ENCODE results near the gene DNTT. TPM values are rescaled to one million over a fixed set of nuclear protein-coding genes. Genes with fewer than 3 reads are reported as not detected.
A peak's percentile ranks its signal among the peaks of the same experiment; 100 is the strongest.

DNTT gene
- total RNA-seq, 1 donor from 2014 or later, result not detected

DNA sequence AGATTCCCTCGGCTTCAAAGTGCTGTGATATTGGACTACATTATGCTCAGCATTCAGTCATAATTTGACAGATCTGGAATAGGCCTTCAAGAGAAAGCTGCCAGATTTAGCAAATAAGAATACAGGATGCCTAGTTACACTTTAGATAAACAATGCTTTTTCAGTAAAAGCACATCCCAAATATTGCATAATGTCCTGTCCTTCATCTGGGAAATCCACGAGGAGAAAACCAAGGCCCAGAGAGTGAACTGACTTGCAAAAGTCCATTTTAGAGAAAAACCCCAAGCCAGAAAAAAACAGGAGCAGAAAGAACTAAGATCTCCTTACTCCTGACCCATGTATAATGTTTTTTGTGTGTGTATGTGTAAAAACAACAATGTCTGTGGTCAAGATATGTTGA lies 20.9 kb upstream of the DNTT start:
- Mint-ChIP-seq H3K27me3 (ENCODE audit: low read depth) (peaks cover 7% of the 10 kb centered on the region), H3K36me3 (ENCODE audit: low read depth) (no peaks in the 10 kb centered on the region), H3K9me3 (no peaks in the 10 kb centered on the region), H3K4me3 (ENCODE audit: low read depth) (no peak overlapping the region), H3K27ac (no peak overlapping the region), H3K4me1 (ENCODE audit: low read depth) (peaks cover 13% of the 10 kb centered on the region)
- intact Hi-C loops (cut with micrococcal nuclease), result no loop called here
- no peak for DNase-seq (ENCODE audit: low spot score)

DNA sequence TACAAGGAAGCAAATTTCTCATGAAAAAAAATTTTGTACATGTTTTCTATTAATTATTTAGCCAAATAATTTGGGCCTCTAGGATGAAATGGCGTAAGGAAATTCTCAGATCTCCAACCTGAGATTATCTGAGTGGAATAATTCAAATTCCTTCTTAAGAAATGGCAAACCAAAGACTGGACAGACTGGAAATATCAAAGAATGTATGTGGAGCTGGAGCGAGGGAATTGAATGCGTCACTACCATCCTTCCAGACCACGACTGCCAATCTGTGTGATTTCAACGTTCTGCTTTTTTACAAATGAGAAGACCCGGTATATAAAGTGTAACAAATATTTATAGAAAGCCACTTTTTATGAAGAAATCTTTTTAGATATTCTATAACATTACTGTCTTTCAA lies 20.5 kb upstream of the DNTT start:
- Mint-ChIP-seq H3K9me3 (no peaks in the 10 kb centered on the region), H3K4me1 (ENCODE audit: low read depth) (peaks cover 13% of the 10 kb centered on the region), H3K27me3 (ENCODE audit: low read depth) (peaks cover 6% of the 10 kb centered on the region), H3K27ac (no peak overlapping the region), H3K36me3 (ENCODE audit: low read depth) (no peaks in the 10 kb centered on the region), H3K4me3 (ENCODE audit: low read depth) (no peak overlapping the region)
- no peak for DNase-seq (ENCODE audit: low spot score)
- intact Hi-C loops (cut with micrococcal nuclease), result no loop called here

DNA sequence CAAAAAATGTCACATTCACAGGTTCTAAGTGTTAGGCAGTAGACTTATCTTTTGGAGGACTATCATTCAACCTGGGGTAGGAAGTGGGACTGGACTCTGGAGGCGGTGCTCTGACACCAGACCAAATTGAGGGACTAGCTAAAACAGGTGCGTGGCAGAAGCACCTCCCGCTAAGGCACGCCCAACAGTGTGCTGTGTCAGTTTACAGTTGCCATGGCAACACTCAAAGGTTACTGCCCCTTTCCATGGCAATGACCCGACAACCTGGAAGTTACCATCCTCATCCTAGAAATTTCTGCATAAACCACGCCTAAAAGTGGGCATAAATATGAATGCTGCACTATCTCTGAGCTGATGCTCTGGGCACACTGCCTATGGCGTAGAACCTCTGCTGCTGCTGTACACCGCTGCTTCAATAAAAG lies 18.9 kb upstream of the DNTT start:
- intact Hi-C loops (cut with micrococcal nuclease), result no loop called here
- H3K27ac Mint-ChIP-seq, result no peak overlapping the region
- H3K9me3 Mint-ChIP-seq, result no peaks in the 10 kb centered on the region

DNA sequence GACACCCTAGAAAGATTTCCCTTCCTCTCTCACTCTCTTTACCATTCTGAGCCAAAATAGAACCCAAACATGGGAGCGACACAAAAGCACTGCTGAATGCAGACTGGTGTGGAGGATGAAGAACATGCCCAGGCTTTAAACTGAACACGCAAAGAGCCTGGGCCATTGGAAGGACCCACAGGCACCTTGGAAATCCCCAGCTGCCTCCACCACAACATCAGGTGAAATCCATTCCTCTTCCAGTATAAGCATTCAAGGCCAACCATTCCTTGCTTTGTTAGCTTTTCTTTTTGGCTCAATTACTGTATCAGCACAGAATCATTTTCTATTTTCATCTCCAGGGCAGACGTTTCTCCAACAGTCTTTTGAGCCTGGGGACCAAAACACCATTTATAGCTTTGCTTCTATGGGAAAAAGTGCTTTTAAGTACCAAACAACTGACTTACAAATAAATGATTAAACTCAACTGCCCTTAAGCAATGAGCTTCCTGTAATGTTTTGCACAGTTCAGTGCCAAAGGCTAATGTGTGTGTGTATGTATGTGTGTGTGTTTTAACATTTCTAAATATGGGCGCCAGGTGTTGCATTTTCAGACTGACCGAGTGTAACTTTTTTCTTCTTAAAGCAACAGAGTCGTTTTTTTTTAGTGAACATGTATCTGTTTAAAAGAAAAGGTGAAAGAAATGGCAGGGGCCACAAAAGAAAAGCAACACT lies 16.7 kb upstream of the DNTT start:
- Mint-ChIP-seq H3K36me3 (ENCODE audit: low read depth) (no peaks in the 10 kb centered on the region), H3K4me3 (ENCODE audit: low read depth) (peak overlapping the region; percentile 41), H3K4me1 (ENCODE audit: low read depth) (peaks cover 15% of the 10 kb centered on the region), H3K27ac (no peak overlapping the region), H3K9me3 (no peaks in the 10 kb centered on the region), H3K27me3 (ENCODE audit: low read depth) (peaks cover 4% of the 10 kb centered on the region)
- DNase-seq (ENCODE audit: low spot score), result no peak
- intact Hi-C loops (cut with micrococcal nuclease), result no loop called here

More for the DNA sequence above, 18.9 kb upstream of the DNTT start:
- Mint-ChIP-seq H3K36me3 (ENCODE audit: low read depth) (no peaks in the 10 kb centered on the region), H3K27me3 (ENCODE audit: low read depth) (peaks cover 5% of the 10 kb centered on the region), H3K4me1 (ENCODE audit: low read depth) (peaks cover 14% of the 10 kb centered on the region), H3K4me3 (ENCODE audit: low read depth) (no peak overlapping the region)
- no peak for DNase-seq (ENCODE audit: low spot score)

DNA sequence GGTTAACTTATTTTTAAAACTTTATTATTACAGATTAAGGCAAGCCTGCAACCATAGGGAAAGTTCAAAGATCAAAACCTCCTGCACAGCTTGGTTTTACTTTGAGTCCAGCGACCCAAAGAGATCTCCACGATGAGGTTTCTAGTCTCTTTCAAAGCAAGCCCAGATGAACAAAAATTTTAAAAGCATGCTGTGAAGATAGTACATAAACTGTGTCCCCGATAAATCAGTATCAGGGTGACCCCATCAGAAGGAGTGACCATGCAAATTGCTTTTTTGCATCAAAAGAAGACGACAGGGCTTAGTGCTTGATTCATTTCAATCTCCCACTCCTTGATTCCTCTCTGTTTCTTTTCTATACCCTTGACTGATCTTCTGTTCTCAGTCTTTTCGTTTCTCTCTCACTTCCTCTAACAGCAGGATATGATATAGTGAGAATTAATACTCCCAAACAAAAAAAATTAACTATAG lies 16.0 kb upstream of the DNTT start:
- intact Hi-C loops (cut with micrococcal nuclease), result no loop called here
- Mint-ChIP-seq H3K4me3 (ENCODE audit: low read depth) (peak overlapping the region; percentile 54), H3K27ac (peak overlapping the region; percentile 48)

DNA sequence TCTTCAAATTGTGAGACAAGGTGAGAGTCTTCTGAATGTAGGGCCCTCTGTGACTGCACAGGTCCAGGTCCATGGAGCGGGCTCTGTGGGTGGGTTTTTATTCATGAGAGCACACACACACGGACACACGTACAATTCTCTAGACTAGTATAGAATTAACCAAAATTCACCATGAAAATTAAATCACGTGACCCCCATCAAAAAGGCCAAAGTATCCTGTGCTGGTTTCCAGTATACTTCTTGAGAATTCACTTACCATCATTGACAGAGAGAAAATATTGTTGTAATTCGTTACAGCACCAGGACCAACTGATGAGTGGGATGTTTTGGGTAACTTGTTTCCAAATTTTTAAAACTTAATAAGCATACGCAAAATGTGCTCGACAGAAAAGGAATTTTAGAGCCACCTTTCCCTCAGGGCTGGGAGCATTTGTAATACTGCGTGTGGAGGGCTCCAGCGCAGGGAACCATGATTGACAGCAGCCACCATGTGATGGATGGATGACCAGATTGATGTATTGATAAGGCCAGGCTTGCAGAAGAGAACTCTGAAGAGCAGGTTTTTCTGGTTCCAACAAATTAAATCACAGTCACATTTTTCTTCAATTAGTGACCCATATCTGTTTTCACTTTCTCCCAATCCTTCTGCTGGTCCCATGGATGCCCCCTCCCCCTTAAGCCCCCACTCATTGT lies 14.9 kb upstream of the DNTT start:
- Mint-ChIP-seq H3K4me1 (ENCODE audit: low read depth) (peaks cover 18% of the 10 kb centered on the region), H3K4me3 (ENCODE audit: low read depth) (no peak overlapping the region), H3K36me3 (ENCODE audit: low read depth) (no peaks in the 10 kb centered on the region), H3K27ac (no peak overlapping the region), H3K9me3 (no peaks in the 10 kb centered on the region), H3K27me3 (ENCODE audit: low read depth) (peaks cover 4% of the 10 kb centered on the region)
- no peak for DNase-seq (ENCODE audit: low spot score)
- intact Hi-C loops (cut with micrococcal nuclease), result no loop called here

More for the DNA sequence above, 16.0 kb upstream of the DNTT start:
- H3K4me1 Mint-ChIP-seq (ENCODE audit: low read depth), result peaks cover 15% of the 10 kb centered on the region
- H3K36me3 Mint-ChIP-seq (ENCODE audit: low read depth), result no peaks in the 10 kb centered on the region
- H3K27me3 Mint-ChIP-seq (ENCODE audit: low read depth), result peaks cover 4% of the 10 kb centered on the region
- H3K9me3 Mint-ChIP-seq, result no peaks in the 10 kb centered on the region
- no peak for DNase-seq (ENCODE audit: low spot score)

DNA sequence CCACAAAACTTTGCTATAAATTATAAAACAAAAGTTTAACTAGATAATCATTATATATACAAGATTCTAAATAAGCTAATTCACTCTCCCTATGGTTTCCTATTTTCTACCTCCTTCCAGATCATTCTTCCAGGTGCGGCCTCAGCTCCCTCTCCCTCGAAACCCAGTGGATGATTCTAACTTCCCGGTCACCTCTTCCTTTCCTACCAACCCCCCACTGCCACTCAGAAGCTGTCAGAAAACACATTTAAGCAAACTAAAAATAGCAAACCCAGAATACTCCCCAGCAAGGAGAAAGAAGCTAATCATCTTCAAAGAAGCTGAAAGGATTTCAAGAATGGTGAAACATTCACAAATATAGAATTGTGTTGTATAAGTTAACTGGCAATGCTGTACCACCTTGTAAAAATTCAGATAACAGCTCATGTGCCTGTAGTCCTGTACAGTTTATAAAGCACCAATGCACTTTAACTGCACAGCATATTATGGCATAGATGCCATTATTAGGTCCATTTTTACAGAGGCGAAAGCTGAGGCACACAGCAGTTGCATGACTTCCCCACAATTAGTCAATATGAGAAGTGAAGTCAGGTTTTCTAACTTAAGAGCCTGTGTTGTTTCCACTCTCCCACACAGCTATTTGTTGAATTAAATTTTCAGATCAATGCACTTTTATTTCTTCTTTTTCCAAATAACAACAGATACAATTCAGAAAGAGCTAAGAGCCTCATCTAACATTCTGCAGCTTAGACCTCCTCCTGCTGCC lies 13.7 kb upstream of the DNTT start:
- Mint-ChIP-seq H3K9me3 (no peaks in the 10 kb centered on the region), H3K4me3 (ENCODE audit: low read depth) (no peak overlapping the region), H3K36me3 (ENCODE audit: low read depth) (no peaks in the 10 kb centered on the region), H3K4me1 (ENCODE audit: low read depth) (peaks cover 20% of the 10 kb centered on the region), H3K27ac (no peak overlapping the region), H3K27me3 (ENCODE audit: low read depth) (peaks cover 4% of the 10 kb centered on the region)
- intact Hi-C loops (cut with micrococcal nuclease), result loop anchor here (5.0 kb wide), 1 partner anchor 273 kb away; no protein-coding TSS in a partner anchor
- no peak for DNase-seq (ENCODE audit: low spot score)

DNA sequence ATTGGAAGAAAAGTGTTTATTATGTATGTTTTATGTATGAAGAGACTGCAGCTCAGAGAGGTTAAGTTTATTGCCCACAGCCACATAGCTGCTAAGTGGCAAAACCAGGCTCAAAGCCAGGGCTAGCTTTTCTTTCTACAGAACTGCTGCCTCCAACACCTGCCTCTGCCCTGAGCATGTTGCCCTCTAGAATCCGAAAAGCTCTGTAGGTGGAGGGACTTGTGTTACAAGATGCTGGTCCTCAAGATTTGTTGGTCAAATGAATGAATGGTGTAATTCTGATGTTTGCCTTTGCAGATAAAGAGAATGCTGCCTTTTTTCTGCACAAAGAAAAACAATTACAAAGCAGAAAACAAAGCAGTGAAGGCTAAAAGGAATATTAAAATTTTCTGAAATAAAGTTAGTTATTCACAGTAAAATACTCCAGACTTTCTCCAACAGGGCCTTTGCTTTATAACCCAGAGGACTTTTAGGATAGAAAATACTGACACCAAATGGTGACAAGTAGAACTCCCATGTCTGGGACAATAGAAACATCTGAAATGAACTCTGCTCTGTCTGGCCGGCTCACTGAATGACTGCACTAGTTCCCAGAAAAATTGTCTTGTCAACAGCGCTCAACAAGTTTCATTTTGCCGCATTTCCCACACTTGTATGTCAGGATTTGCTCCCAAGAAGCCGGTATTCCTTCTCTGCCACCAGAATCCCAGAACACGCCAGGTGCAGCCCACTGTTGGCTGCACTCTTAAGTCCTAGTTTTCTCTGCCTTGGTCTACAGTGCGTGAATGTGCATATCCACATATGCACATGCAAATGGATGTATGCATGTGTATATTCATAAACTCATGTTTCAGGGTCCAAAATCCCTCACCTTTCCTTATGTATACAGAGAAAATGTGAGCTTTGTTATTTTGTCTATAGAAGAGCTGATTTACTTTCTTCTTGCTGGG lies 11.0 kb upstream of the DNTT start:
- intact Hi-C loops (cut with micrococcal nuclease), result loop anchor here (1.0 to 5.0 kb wide), 2 partner anchors 64 to 276 kb away; no protein-coding TSS in a partner anchor
- no peaks in the 10 kb centered on the region for H3K9me3 Mint-ChIP-seq
- peaks cover 4% of the 10 kb centered on the region for H3K27me3 Mint-ChIP-seq (ENCODE audit: low read depth)
- H3K4me1 Mint-ChIP-seq (ENCODE audit: low read depth), result peaks cover 15% of the 10 kb centered on the region
- no peak overlapping the region for H3K27ac Mint-ChIP-seq
- H3K4me3 Mint-ChIP-seq (ENCODE audit: low read depth), result no peak overlapping the region
- no peak for DNase-seq (ENCODE audit: low spot score)
- no peaks in the 10 kb centered on the region for H3K36me3 Mint-ChIP-seq (ENCODE audit: low read depth)

DNA sequence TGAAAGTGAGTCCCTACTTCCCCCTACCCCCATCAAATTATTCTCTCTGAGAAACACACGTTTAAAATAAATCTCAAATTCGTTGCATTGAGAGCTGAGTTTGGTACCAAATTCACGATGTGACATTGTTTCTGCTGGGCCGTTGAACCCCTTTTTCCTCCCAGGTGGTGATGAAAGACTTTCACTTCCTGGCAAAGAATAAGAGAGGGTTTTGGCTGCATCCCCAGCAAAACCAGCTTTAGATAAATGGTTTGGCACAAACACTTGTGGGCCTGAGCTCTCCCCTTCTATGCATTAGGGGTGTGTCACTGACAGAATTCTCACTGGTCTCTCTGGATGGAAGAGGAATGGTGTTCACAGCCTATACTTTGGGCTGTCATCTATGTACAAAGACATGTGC lies 8.8 kb upstream of the DNTT start:
- peaks cover 2% of the 10 kb centered on the region for H3K27me3 Mint-ChIP-seq (ENCODE audit: low read depth)
- H3K4me3 Mint-ChIP-seq (ENCODE audit: low read depth), result no peak overlapping the region
- intact Hi-C loops (cut with micrococcal nuclease), result no loop called here
- no peak overlapping the region for H3K27ac Mint-ChIP-seq
- no peak for DNase-seq (ENCODE audit: low spot score)
- no peaks in the 10 kb centered on the region for H3K9me3 Mint-ChIP-seq
- H3K36me3 Mint-ChIP-seq (ENCODE audit: low read depth), result no peaks in the 10 kb centered on the region
- H3K4me1 Mint-ChIP-seq (ENCODE audit: low read depth), result peaks cover 22% of the 10 kb centered on the region

DNA sequence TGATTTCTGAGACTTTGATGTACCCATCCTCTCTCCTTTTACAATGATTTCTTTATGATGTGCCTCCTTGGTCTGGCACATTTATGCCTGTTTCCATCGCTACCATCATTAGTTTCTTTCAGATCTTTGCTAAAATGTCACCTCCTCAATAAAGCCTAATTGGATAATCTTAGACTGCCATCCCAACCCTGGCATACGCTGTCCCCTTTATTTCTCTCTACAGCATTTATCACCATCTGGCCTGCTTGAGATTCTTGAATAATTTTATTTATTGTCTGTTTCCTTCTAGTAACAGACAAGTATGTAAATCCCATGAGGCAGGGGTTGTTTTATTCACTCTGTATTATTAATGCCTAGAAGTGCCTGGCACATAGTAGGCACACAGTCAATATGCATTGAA lies 6.7 kb upstream of the DNTT start:
- Mint-ChIP-seq H3K27me3 (ENCODE audit: low read depth) (no peaks in the 10 kb centered on the region), H3K9me3 (no peaks in the 10 kb centered on the region), H3K4me1 (ENCODE audit: low read depth) (peaks cover 22% of the 10 kb centered on the region), H3K36me3 (ENCODE audit: low read depth) (no peaks in the 10 kb centered on the region), H3K4me3 (ENCODE audit: low read depth) (no peak overlapping the region), H3K27ac (no peak overlapping the region)
- no peak for DNase-seq (ENCODE audit: low spot score)
- intact Hi-C loops (cut with micrococcal nuclease), result no loop called here

DNA sequence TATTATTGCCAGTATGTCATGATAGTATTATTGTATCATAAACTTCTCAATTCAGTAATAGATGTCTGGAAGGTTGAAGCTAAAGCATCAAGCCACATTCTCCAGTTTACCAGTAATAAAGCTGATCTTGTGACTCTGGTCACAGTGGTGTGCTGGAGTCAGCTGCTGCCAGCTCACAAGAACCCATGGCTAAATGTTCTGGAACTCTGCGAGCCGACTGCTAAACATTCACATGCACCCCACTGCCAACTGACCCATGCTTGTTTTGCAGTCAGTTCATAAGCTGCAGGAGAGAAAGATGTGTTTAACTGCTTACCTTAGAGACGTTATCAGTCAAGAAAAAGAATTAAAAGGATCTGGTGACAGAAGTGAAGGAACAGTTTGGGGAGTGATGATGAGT lies 5.9 kb upstream of the DNTT start:
- Mint-ChIP-seq H3K36me3 (ENCODE audit: low read depth) (no peaks in the 10 kb centered on the region), H3K9me3 (no peaks in the 10 kb centered on the region), H3K27me3 (ENCODE audit: low read depth) (peaks cover 1% of the 10 kb centered on the region), H3K4me1 (ENCODE audit: low read depth) (peaks cover 22% of the 10 kb centered on the region), H3K27ac (no peak overlapping the region), H3K4me3 (ENCODE audit: low read depth) (no peak overlapping the region)
- DNase-seq (ENCODE audit: low spot score), result no peak
- intact Hi-C loops (cut with micrococcal nuclease), result no loop called here

DNA sequence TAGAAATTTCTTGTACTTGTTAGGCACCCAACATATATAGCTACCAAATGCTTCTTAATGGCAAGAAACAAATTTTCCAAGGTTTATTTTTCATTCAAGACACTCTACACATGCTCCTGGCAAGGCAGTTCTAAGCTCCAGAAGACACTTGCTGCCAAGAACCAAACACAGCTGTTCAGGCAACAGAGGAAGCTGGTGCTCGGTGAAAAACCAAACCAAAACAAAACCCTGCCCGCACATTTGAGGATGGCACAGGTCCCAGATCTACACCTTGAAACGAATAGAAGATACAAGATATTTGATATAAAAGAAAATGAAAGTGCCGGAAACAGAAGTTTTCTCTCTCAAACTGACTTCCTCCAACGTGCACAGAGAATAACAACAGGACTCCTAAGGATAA lies 4.9 kb upstream of the DNTT start:
- Mint-ChIP-seq H3K27me3 (ENCODE audit: low read depth) (peaks cover 8% of the 10 kb centered on the region), H3K27ac (no peak overlapping the region), H3K9me3 (no peaks in the 10 kb centered on the region), H3K4me1 (ENCODE audit: low read depth) (peaks cover 19% of the 10 kb centered on the region), H3K36me3 (ENCODE audit: low read depth) (no peaks in the 10 kb centered on the region), H3K4me3 (ENCODE audit: low read depth) (peak overlapping the region; percentile 24)
- intact Hi-C loops (cut with micrococcal nuclease), result no loop called here
- no peak for DNase-seq (ENCODE audit: low spot score)
